NOMO-1 treated with dmso at 0.1 percent for 144 hours (cell line): ENCODE results near the gene MYBPH.
A peak's percentile ranks its signal among the peaks of the same experiment; 100 is the strongest.

Experiments used
- DNase-seq: peaks from one replicate; lab custom pipeline; 2025; ENCODE audit not compliant: unreplicated experiment; lab: John Stamatoyannopoulos, UW

The MYBPH gene

GRCh38 chr1:203150511-203151297 is 24.9 kb downstream of the MYBPH start:
- DNase-seq, result no peak

- peak; percentile 34 for DNase-seq
These were observed 26.3 kb downstream of the MYBPH start for GRCh38 chr1:203149188-203149840.

- DNase-seq, result no peak
These were observed 27.0 kb downstream of the MYBPH start for GRCh38 chr1:203148579-203148978.

- no peak for DNase-seq
These were observed 27.5 kb downstream of the MYBPH start for GRCh38 chr1:203148127-203148526.

GRCh38 chr1:203147376-203147775 is 28.2 kb downstream of the MYBPH start:
- DNase-seq, result no peak

- DNase-seq, result no peak
These were observed 29.1 kb downstream of the MYBPH start for GRCh38 chr1:203146537-203146936.

- DNase-seq, result no peak
These were observed 29.6 kb downstream of the MYBPH start for GRCh38 chr1:203146042-203146369.

- DNase-seq, result no peak
These were observed 30.1 kb downstream of the MYBPH start for GRCh38 chr1:203145321-203146041.

GRCh38 chr1:203144661-203145060 is 31.0 kb downstream of the MYBPH start:
- DNase-seq, result no peak

GRCh38 chr1:203143641-203144040 is 32.0 kb downstream of the MYBPH start:
- no peak for DNase-seq

- DNase-seq, result no peak
These were observed 32.8 kb downstream of the MYBPH start for GRCh38 chr1:203142684-203143408.

- no peak for DNase-seq
These were observed 33.5 kb downstream of the MYBPH start for GRCh38 chr1:203142124-203142523.

GRCh38 chr1:203140743-203141520 is 34.7 kb downstream of the MYBPH start:
- no peak for DNase-seq

- no peak for DNase-seq
These were observed 35.6 kb downstream of the MYBPH start for GRCh38 chr1:203139976-203140475.

- DNase-seq, result no peak
These were observed 37.6 kb downstream of the MYBPH start for GRCh38 chr1:203138066-203138465.

- no peak for DNase-seq
These were observed 38.3 kb downstream of the MYBPH start for GRCh38 chr1:203137324-203137723.

- DNase-seq, result no peak
These were observed 39.1 kb downstream of the MYBPH start for GRCh38 chr1:203136409-203137042.

GRCh38 chr1:203135636-203136305 is 39.9 kb downstream of the MYBPH start:
- peak; percentile 70 for DNase-seq

GRCh38 chr1:203133970-203134725 is 41.5 kb downstream of the MYBPH start:
- DNase-seq, result peak; percentile 6
